ENCODE results near the gene PCDHGB5.

Gene PCDHGB5

GRCh38 chr5:141356133-141356532, 41.6 kb upstream of the PCDHGB5 start:
- no peak for TF ChIP-seq CTCF (IDR thresholded peaks at IDR 0.05)
- Histone ChIP-seq H3K4me3 (ENCODE audit: low read depth in 1 of 2, low read length in 1 of 2) (no peak overlapping the region), H3K27ac (no peak overlapping the region), H3K36me3 (no peaks in the 10 kb centered on the region), H3K4me1 (ENCODE audit: control insufficient read depth in 1 of 2, insufficient read depth in 1 of 2, low read depth in 1 of 2, low read length in 1 of 2) (no peaks in the 10 kb centered on the region), H3K27me3 (peaks cover 100% of the 10 kb centered on the region), H3K9me3 (peaks cover 26% of the 10 kb centered on the region)

DNA sequence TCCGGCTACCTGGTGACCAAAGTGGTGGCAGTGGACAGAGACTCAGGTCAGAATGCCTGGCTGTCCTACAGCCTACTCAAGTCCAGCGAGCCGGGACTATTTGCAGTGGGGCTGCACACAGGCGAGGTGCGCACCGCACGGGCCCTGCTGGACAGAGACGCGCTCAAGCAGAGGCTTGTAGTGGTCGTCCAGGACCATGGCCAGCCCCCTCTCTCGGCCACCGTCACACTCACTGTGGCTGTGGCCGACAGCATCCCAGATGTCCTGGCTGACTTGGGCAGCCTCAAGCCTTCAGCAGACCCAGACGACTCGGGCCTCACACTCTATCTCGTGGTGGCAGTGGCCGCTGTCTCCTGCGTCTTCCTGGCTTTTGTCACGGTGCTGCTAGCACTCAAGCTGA, 40.8 kb upstream of the PCDHGB5 start:
- peaks cover 100% of the 10 kb centered on the region for H3K27me3 ChIP-seq
- H3K27ac ChIP-seq, result no peak overlapping the region
- no peaks in the 10 kb centered on the region for H3K4me1 ChIP-seq (ENCODE audit: control insufficient read depth in 1 of 2, insufficient read depth in 1 of 2, low read depth in 1 of 2, low read length in 1 of 2)
- no peak overlapping the region for H3K4me3 ChIP-seq (ENCODE audit: low read depth in 1 of 2, low read length in 1 of 2)
- peaks cover 25% of the 10 kb centered on the region for H3K9me3 ChIP-seq
- no peaks in the 10 kb centered on the region for H3K36me3 ChIP-seq
- TF ChIP-seq CTCF (IDR thresholded peaks at IDR 0.05), result no peak

DNA sequence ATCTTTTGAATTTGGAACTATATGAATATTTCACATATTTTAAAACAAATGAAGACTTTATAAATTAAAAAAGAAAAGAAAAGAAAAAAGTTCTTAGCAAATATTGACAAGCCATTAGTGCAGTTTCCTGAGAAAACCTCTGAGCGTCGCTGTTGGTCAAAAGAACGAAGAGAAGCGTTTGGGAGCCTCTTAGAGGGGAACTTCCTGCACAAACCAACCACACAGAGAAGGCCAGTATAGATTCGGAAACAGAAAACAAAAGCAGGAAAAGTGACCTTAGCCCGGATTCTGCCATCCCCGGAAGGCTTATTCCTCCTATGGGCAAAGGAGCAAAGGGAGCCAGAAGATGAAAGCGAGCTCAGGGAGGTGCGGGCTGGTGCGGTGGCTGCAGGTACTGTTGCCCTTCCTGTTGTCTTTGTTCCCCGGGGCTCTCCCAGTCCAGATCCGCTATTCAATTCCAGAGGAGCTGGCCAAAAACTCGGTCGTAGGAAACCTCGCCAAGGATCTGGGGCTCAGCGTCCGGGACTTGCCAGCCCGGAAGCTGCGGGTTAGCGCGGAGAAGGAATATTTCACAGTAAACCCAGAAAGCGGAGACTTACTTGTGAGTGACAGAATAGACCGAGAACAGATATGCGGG, 37.8 kb upstream of the PCDHGB5 start, which contains the start of gene PCDHGB2:
Gene PCDHGB2, plus strand, starts transcription at position 205 of the 637 bp plus-strand sequence. Its CDS starts 142 bp downstream, at position 347.
- Histone ChIP-seq H3K27ac (no peak within 1 kb of the TSS), H3K4me3 (ENCODE audit: low read depth in 1 of 2, low read length in 1 of 2) (no peak within 1 kb of the TSS), H3K9me3 (peaks cover 33% of the 10 kb centered on the region), H3K36me3 (no peaks in the 10 kb centered on the region), H3K27me3 (peaks cover 100% of the 10 kb centered on the region), H3K4me1 (ENCODE audit: control insufficient read depth in 1 of 2, insufficient read depth in 1 of 2, low read depth in 1 of 2, low read length in 1 of 2) (no peaks in the 10 kb centered on the region)
- TF ChIP-seq CTCF (IDR thresholded peaks at IDR 0.05), result no peak

- H3K4me1 ChIP-seq (ENCODE audit: control insufficient read depth in 1 of 2, insufficient read depth in 1 of 2, low read depth in 1 of 2, low read length in 1 of 2), result no peaks in the 10 kb centered on the region
- H3K27me3 ChIP-seq, result peaks cover 100% of the 10 kb centered on the region
- no peak overlapping the region for H3K27ac ChIP-seq
- TF ChIP-seq CTCF (IDR thresholded peaks at IDR 0.05), result no peak
- peaks cover 41% of the 10 kb centered on the region for H3K9me3 ChIP-seq
- H3K36me3 ChIP-seq, result no peaks in the 10 kb centered on the region
- no peak overlapping the region for H3K4me3 ChIP-seq (ENCODE audit: low read depth in 1 of 2, low read length in 1 of 2)
These were observed 37.1 kb upstream of the PCDHGB5 start for GRCh38 chr5:141360685-141361084.

GRCh38 chr5:141362719-141363118, 35.0 kb upstream of the PCDHGB5 start:
- peaks cover 45% of the 10 kb centered on the region for H3K9me3 ChIP-seq
- H3K36me3 ChIP-seq, result no peaks in the 10 kb centered on the region
- H3K4me1 ChIP-seq (ENCODE audit: control insufficient read depth in 1 of 2, insufficient read depth in 1 of 2, low read depth in 1 of 2, low read length in 1 of 2), result no peaks in the 10 kb centered on the region
- no peak overlapping the region for H3K27ac ChIP-seq
- H3K4me3 ChIP-seq (ENCODE audit: low read depth in 1 of 2, low read length in 1 of 2), result no peak overlapping the region
- H3K27me3 ChIP-seq, result peaks cover 100% of the 10 kb centered on the region
- no peak for TF ChIP-seq CTCF (IDR thresholded peaks at IDR 0.05)
